Ishikawa (cell line): Measurements from ENCODE around the gene TEX10.

Experiments used
- EP300 ChIP-seq: IDR thresholded peaks from 2 replicates; pipeline ENCODE4 v1.6.1; 2012; ENCODE audit warnings: borderline replicate concordance
- NFIC ChIP-seq: IDR thresholded peaks from 2 replicates; pipeline ENCODE4 v1.6.1; 2012
- RAD21 ChIP-seq: IDR thresholded peaks from 2 replicates; pipeline ENCODE4 v1.6.1; 2012; ENCODE audit warnings: low read depth

DNA sequence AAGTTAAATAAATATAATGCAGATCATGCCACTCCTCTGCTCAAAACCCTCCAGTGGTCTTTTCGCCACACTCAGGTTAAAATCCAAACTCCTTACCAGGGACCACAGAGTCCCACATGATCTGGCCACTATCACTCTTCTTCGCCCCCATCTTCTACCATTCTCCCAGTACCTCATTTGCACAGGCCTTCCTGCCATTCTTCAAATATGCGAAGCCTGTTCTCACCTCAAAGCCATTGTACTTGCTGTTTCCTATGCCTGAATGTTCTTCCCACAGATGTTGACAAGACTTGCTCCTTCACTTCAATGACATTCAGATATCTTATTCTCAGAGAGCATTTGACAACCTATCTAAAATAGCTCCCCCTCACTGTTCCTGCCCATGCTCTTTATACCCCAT, 10.9 kb downstream of the TEX10 start:
- TF ChIP-seq NFIC, result no peak
- no peak for TF ChIP-seq RAD21
- no peak for TF ChIP-seq EP300
